Measurements from ENCODE around the gene CYB561D2.

DNA sequence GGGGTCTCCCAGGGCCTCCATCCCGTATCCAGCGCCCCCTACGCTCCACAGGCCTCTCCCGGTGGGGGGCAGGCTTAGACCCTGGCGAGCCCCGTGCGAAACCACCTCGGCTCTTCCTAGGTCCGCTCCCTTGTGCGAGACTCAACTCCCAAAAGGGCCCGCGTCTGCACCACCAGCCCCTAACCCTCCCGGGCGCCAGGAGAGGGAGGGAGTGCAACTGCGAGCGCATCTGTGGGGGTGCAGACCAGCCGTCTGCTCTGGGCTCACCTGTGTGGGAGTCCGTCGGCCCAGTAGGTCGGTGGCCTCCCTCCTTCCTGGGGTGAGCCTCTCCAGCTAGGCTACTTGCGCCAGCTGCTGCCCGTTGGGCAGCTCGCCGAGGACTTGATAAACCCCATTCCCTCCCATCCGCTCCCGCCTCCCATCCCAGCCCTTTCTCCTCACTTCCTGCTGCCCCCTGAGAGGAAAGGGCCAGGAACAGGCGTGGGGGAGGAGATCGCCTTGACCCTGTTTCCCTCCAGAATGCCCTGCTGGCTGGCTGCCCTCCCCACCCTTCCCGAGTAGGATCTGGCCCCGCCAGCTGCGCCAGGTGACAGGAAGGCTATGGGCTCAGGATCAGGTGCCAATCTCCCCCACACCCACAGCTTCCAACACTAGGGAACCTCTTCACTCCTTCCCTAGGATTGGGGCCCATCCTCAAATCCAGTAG lies 28.1 kb upstream of the CYB561D2 start, which contains the start of gene HYAL2:
- TF ChIP-seq EZH2phosphoT487 (IDR thresholded peaks at IDR 0.05; ENCODE audit: insufficient read depth, low read depth) (no peak), EZH2 (IDR thresholded peaks at IDR 0.05; ENCODE audit: insufficient read depth, poor library complexity, severe bottlenecking) (no peak)
